HG03439 (cell line): ENCODE results near the gene PPTC7.
"Not testable (repeated sequence)": the region's sequence is repeated elsewhere in the genome, so short reads cannot be mapped to it uniquely, and the experiment has no call there.

ENCODE experiments used
- ATAC-seq: cut with Tn5 transposase; IDR thresholded peaks from one replicate; pipeline ENCODE4 v1.9.1; 2021; ENCODE audit warnings: mild to moderate bottlenecking, moderate library complexity; ENCODE audit not compliant: unreplicated experiment

PPTC7 gene

DNA sequence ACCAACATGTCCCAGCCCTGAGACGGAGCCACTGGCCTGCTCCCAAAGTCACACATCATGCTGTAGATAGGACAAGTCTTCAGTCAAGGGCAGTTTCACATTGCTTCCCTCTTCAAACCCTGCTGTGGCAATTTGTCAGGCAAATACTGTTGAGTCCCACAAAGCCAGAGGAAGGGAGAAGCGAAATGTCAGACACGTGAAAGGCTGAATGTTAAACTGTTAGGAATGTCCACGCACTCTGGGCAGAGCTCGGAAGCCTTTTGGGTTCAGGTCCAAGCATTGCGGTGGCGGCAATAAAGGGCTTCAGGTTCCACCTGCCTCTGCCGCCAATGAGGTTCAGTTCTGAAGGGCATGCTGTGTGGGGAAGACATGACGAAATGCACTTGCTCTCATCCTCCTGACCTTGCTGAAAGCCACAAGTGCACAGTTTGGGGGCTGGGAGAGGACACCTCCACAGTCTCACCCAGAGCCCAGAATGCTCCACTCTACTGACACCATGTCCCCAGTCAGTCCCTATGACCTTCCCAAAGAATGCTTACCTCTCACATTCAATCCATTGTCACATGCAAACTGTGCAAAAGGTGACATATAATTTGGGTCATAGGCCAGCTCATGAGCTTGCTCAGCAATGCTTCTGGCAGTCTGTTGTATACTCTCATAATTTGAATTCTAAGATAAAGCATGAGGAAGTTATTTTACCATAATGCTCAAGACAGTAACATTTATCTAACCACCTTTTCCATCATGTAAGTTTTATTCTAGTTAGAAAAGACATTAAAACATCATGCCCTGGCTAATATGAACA, 45.3 kb downstream of the PPTC7 start:
- ATAC-seq = no peak

GRCh38 chr12:110536834-110537604, 46.1 kb downstream of the PPTC7 start:
- ATAC-seq = no peak

DNA sequence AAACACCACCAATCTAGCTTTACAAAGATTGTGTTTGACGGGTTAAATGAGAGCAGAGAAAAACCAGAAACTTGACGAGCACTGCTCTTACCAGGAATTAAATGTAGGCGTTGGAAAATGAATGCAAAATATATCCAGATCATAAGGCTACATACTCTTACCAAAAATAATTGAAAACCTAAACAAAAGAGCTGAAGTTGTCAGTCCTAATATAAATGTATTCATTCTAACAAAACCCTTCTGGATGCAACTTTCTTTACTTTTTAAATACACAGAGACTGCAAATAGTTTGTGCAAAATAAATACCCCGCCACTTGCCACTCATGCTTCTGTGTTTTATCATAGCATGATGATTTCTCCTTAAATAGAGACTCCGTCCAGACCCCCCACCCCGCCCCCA, 48.3 kb downstream of the PPTC7 start:
- no peak for ATAC-seq

GRCh38 chr12:110533607-110534006, 49.5 kb downstream of the PPTC7 start:
- no peak for ATAC-seq

DNA sequence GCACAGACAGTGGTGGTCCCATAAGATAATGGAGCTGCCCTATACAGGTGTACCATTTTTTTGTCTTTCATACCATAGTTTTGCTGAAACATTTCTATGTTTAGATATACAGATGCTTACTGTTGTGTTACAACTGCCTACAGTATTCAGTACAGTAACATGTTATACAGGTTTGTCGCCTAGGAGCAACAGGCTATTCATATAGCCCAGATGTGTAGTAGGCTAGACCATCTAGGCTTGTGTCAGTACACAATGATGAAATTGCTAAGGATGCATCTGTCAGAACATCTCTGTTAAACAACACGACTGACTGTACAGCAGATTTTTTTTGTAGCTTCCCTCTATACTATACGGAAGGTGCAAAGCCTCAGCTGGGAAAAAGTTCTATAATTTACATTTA, 50.5 kb downstream of the PPTC7 start:
- ATAC-seq = no peak

DNA sequence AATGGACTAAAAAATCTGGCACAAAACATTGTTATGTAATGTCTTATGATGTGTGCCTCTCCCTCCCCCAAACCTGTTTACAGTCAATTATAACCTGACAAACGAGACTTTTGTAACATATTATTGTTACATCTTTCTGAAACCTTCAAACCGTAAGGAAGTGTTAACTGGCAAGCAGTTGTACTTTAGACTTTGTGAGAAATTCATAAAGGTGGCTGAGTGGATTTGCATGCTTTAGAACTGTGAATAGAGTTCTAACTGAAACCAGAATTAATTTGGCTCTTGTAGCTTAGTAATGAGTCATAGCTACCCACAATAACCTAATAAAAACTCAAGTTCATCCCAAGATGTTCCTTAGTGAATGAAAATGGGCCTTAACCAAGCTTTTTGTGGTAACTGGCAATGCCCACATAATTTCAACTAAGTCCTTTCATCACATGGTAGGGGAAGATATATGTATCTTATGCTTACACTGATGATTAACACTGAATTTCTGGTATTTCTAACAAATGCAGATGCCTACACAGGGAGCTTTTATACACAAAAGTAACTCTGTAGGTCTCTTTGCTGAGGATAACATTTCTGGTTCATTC, 51.3 kb downstream of the PPTC7 start:
- peak; percentile 79 for ATAC-seq

GRCh38 chr12:110530511-110530910, 52.6 kb downstream of the PPTC7 start:
- ATAC-seq = no peak

DNA sequence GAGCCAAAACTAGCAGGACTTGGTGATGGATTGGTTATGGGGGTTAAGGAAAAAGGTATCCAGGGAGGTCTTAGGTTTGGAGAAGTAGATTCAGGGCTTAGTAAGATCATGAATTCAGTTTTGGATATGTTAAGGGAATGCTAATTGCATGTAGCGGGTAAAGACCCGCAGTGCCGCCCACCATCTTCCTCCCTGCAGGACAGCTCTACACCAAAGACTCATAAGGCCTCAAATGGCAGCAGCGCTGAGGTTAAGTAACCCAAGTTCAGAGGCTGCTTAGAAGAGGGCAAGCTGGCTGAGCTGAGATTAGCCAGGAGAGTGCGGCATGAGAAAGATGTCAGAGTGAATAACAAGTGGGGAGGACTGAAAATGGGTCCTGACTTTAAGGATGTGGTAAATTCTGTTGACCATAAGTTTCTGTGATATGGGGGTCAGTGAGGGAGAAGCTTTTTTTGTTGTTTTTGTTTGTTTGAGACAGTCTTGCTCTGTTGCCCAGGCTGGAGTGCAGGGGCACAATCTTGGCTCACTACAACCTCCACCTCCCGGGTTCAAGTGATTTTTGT, 54.8 kb downstream of the PPTC7 start:
- ATAC-seq = no peak

DNA sequence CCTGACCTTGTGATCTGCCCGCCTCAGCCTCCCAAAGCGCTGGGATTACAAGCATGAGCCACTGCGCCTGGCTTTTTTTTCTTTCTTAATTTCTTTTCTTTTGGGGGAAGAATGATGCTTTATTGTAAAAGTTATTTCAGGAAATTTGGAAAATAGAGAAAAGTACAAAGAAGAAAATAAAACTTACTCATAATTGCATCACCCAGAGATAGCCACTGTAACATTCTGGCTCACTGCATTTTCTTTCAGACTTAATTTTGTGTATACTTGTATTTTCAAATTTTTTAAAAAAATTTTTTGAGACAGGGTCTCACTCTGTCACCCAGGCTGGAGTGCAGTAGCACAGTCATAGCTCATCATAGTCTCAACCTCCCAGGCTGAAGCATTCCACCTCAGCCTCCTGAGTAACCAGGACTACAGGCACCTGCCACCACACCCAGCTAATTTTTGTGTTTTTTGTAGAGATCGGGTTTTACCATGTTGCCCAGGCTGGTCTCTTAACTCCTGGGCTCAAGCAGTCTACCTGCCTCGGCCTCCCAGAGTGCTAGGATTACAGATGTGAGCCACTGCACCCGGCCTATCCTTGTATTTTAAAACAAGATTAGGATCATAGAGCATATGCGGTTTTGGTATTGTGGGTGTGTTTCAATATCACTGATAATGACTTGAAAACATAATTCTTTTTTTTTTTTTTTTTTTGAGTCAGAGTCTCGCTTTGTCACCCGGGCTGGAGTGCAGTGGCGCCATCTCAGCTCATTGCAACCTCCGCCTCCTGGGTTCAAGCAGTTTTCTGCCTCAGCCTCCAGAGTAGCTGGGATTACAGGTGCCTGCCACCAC, 62.0 kb downstream of the PPTC7 start:
- not testable (repeated sequence) for ATAC-seq

- ATAC-seq = not testable (repeated sequence)
These were observed 65.1 kb downstream of the PPTC7 start for GRCh38 chr12:110518014-110518413.

GRCh38 chr12:110516995-110517394, 66.1 kb downstream of the PPTC7 start:
- ATAC-seq = no peak

- no peak for ATAC-seq
These were observed 68.8 kb downstream of the PPTC7 start for GRCh38 chr12:110514363-110514762.

GRCh38 chr12:110513842-110514241, 69.3 kb downstream of the PPTC7 start:
- ATAC-seq = no peak

DNA sequence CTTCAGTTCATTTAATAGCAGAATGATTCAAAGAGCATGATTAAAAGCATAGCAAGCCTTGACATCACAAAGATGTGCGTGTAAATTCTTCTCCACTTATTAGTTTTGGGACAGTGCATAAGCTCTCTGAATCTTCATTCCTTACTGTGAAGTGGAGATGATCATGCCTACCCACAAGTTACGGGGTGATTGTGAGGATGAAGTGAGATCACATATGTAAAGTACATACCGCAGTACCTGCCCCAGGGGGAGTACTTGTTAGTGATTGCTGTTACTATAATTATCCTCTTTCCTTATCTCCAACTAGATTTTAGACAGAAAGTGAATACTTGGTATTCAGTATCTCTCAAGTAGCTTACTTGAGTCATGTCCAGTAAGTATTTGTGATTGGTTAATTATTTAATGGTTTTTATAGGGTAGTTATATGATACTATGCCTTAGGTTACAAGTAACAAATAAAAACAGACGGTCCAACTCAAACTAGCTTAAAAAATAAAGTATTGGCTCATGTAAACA, 75.0 kb downstream of the PPTC7 start:
- no peak for ATAC-seq

DNA sequence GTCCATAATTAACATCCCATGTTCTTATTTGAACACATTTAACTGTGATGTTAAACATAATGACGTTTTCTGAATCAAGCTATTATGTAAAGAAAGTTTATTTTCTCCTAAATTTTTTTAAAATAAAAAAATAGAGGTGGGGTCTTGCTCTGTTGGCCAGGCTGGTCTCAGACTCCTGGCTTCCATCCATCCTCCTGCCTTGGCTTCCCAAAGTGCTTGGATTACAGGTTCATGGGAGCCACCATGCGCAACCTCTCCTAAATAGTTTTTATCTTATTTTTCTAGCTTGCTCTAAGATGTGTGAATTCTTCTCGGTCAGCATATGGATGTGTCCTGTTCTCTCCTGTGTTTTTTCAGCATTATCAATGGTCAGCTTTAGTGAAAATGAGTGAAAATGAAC, 77.8 kb downstream of the PPTC7 start:
- ATAC-seq = no peak

- no peak for ATAC-seq
These were observed 79.7 kb downstream of the PPTC7 start for GRCh38 chr12:110503432-110503831.

DNA sequence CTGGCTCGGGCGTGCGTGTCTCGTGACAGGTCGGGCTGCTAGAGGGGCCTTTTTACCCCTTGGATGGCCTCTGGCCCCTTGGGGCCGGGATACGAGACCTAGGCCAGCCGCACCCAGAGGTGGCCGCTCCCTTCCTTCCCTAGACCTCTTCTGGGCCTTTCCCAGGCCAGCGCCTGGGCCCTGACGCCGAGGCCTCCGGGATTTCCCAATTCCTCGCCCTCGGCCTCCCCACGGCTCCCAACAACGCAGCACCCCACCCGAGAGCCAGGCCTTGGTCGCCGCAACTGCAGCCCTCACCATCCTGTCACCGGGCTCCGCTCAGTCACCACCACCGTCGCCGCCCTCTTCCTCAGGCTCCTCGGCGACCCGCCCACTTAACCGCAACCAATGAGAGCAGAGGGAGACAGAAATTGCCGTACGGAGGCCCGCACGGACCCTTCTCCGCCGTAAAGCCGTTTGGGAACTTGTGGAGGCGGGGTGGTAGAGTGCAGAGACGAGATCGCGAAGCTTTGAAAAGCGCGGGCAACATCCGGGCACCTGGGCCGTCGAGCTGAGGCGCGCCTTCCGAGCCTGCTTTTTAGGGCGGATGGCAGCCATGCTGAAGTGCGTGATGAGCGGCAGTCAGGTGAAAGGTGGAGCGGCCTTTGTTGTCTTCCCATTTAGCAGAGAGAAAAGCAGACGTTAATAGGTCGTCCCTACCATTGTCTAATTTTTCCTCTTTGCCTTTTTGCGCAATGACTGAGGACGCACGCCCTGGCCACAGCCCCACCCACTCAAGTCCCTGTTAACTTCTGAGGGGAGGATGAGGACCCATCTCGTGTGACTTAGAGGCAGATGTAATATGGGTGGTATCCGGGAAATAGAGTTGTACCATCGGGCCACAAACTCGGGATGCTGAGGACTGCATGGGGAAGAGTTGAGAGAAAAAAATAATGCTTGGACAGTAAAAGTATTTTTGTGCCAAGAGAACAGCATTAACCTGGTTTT, 81.1 kb downstream of the PPTC7 start, which contains the start of the genes RAD9B and VPS29:
RAD9B (plus strand) TSS at position 580 of the 987 bp plus-strand sequence; CDS start at position 587, 7 bp downstream.
VPS29 (minus strand) TSS at position 360 of the 987 bp plus-strand sequence; CDS start at position 300, 60 bp downstream.
- ATAC-seq = peak; percentile 94

GRCh38 chr12:110501399-110501751, 81.7 kb downstream of the PPTC7 start:
- ATAC-seq = peak; percentile 18
